ENCODE data around the gene GPC4. TPM values are rescaled to one million over a fixed set of nuclear protein-coding genes. Genes with fewer than 3 reads are reported as not detected.

Gene GPC4
- total and polyA plus RNA-seq, 2 donors (not counting 1 experiment from before 2014, with no cell fraction given), result 2.8 to 3.4 TPM

DNA sequence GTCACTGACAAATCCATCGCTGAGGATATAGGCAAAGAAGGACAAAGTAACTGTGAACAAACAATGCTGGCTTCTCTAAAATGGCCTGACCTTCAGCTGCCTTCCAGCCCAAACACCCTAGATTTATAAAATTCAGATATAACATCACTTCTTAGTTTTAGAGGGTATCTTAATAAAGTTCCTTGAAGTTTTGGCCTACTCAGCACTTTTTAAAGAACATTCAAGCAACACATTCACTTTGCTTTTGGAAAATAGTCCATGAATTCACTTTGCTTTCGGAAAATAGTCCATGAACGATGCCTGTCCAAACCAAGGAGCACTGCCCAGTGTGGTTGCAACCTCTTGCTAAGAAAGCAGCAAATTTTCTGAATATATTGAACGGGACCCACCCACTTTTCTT lies 142.1 kb downstream of the GPC4 start:
- Histone ChIP-seq H4K20me1 (ENCODE audit: control insufficient read depth, extremely low read depth, insufficient read depth, low read length) (no peaks in the 10 kb centered on the region), H2AFZ (ENCODE audit: low read length) (no peak overlapping the region), H3K9me3 (ENCODE audit: control insufficient read depth, insufficient read depth, low read depth, low read length) (no peaks in the 10 kb centered on the region), H3K79me2 (ENCODE audit: control insufficient read depth, insufficient read depth, low read length) (no peaks in the 10 kb centered on the region), H3K36me3 (ENCODE audit: control insufficient read depth, insufficient read depth, low read length) (no peaks in the 10 kb centered on the region), H3K4me3 (replicated peaks in 1 of 4; ENCODE audit: control extremely low read depth in 1 of 4, insufficient read depth in 1 of 4, low read depth in 3 of 4, low read length in 4 of 4) (no peak overlapping the region), H3K4me1 (ENCODE audit: control insufficient read depth, extremely low read depth, insufficient read depth, low read length) (no peaks in the 10 kb centered on the region), H3K9ac (ENCODE audit: insufficient read depth, low read length) (no peak overlapping the region), H3K27me3 (ENCODE audit: control insufficient read depth, insufficient read depth, low read length) (no peaks in the 10 kb centered on the region), H3K4me2 (ENCODE audit: extremely low read depth, insufficient read depth, low read length) (no peak overlapping the region), H3K27ac (ENCODE audit: insufficient read depth, low read length) (no peak overlapping the region)
- no peak for DNase-seq (ENCODE audit: low read depth in 2 of 2)
- TF ChIP-seq, protein P1, sequence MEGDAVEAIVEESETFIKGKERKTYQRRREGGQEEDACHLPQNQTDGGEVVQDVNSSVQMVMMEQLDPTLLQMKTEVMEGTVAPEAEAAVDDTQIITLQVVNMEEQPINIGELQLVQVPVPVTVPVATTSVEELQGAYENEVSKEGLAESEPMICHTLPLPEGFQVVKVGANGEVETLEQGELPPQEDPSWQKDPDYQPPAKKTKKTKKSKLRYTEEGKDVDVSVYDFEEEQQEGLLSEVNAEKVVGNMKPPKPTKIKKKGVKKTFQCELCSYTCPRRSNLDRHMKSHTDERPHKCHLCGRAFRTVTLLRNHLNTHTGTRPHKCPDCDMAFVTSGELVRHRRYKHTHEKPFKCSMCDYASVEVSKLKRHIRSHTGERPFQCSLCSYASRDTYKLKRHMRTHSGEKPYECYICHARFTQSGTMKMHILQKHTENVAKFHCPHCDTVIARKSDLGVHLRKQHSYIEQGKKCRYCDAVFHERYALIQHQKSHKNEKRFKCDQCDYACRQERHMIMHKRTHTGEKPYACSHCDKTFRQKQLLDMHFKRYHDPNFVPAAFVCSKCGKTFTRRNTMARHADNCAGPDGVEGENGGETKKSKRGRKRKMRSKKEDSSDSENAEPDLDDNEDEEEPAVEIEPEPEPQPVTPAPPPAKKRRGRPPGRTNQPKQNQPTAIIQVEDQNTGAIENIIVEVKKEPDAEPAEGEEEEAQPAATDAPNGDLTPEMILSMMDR (conservative IDR thresholded peaks at IDR 0.05 in 1 of 2, IDR thresholded peaks at IDR 0.05 in 1 of 2; ENCODE audit: low read depth in 1 of 2, low read length in 2 of 2), result no peak
- no peak for TF ChIP-seq EZH2 (IDR thresholded peaks at IDR 0.05; ENCODE audit: low read length, missing control alignments)

DNA sequence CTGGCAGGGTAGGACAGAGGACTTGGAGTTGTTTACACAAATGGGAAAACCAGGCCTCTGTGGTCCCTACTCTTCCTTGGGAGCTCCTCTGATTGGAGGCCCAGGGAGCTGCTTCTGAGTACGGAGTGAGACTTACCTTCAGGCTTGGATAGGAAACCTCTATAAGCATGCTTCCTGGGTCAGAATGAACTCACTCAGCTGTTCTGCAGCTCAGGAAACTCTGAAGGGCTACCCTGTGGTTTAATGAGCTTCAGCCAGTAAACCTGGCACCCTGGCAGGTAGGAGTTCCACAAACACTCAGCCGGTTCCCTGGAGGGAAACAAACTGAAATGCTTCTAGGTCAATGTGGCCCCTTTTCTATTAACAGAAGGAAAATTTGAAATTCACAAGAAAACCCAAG lies 146.1 kb downstream of the GPC4 start:
- no peak for DNase-seq (ENCODE audit: low read depth in 2 of 2)
- Histone ChIP-seq H3K4me3 (replicated peaks in 1 of 4; ENCODE audit: control extremely low read depth in 1 of 4, insufficient read depth in 1 of 4, low read depth in 3 of 4, low read length in 4 of 4) (no peak overlapping the region), H3K79me2 (ENCODE audit: control insufficient read depth, insufficient read depth, low read length) (no peaks in the 10 kb centered on the region), H3K4me1 (ENCODE audit: control insufficient read depth, extremely low read depth, insufficient read depth, low read length) (no peaks in the 10 kb centered on the region), H2AFZ (ENCODE audit: low read length) (no peak overlapping the region), H4K20me1 (ENCODE audit: control insufficient read depth, extremely low read depth, insufficient read depth, low read length) (no peaks in the 10 kb centered on the region), H3K9ac (ENCODE audit: insufficient read depth, low read length) (no peak overlapping the region), H3K4me2 (ENCODE audit: extremely low read depth, insufficient read depth, low read length) (no peak overlapping the region), H3K36me3 (ENCODE audit: control insufficient read depth, insufficient read depth, low read length) (no peaks in the 10 kb centered on the region), H3K27me3 (ENCODE audit: control insufficient read depth, insufficient read depth, low read length) (no peaks in the 10 kb centered on the region), H3K9me3 (ENCODE audit: control insufficient read depth, insufficient read depth, low read depth, low read length) (no peaks in the 10 kb centered on the region), H3K27ac (ENCODE audit: insufficient read depth, low read length) (no peak overlapping the region)
- no peak for TF ChIP-seq EZH2 (IDR thresholded peaks at IDR 0.05; ENCODE audit: low read length, missing control alignments)
- TF ChIP-seq, protein P1 (conservative IDR thresholded peaks at IDR 0.05 in 1 of 2, IDR thresholded peaks at IDR 0.05 in 1 of 2; ENCODE audit: low read depth in 1 of 2, low read length in 2 of 2), result no peak

DNA sequence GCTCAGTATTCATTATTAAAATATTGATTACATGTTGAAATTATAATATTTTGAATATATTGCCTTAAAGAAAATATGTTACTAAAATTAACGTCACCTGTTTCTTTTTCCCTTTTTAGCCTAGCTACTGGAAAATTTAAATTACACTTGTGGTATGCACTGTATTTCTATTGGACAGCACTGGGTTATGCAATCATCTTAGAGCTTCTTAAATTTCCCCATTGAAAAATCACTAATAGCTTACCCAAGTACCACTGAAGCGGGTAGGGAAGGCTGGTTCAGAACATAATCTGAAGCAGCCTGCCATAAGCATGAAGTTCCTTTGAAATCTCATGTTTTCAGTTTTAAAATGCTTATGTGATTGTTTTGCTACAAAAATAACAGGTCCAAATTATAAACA lies 147.7 kb downstream of the GPC4 start:
- no peak for DNase-seq (ENCODE audit: low read depth in 2 of 2)
- H3K4me3 ChIP-seq (replicated peaks in 1 of 4; ENCODE audit: control extremely low read depth in 1 of 4, insufficient read depth in 1 of 4, low read depth in 3 of 4, low read length in 4 of 4), result no peak overlapping the region
- H3K27me3 ChIP-seq (ENCODE audit: control insufficient read depth, insufficient read depth, low read length), result no peaks in the 10 kb centered on the region
- no peaks in the 10 kb centered on the region for H4K20me1 ChIP-seq (ENCODE audit: control insufficient read depth, extremely low read depth, insufficient read depth, low read length)
- H3K4me1 ChIP-seq (ENCODE audit: control insufficient read depth, extremely low read depth, insufficient read depth, low read length), result no peaks in the 10 kb centered on the region
- H3K4me2 ChIP-seq (ENCODE audit: extremely low read depth, insufficient read depth, low read length), result no peak overlapping the region
- no peaks in the 10 kb centered on the region for H3K79me2 ChIP-seq (ENCODE audit: control insufficient read depth, insufficient read depth, low read length)
- H2AFZ ChIP-seq (ENCODE audit: low read length), result no peak overlapping the region
- TF ChIP-seq, protein P1 (conservative IDR thresholded peaks at IDR 0.05 in 1 of 2, IDR thresholded peaks at IDR 0.05 in 1 of 2; ENCODE audit: low read depth in 1 of 2, low read length in 2 of 2), result no peak
- no peak for TF ChIP-seq EZH2 (IDR thresholded peaks at IDR 0.05; ENCODE audit: low read length, missing control alignments)
- H3K9me3 ChIP-seq (ENCODE audit: control insufficient read depth, insufficient read depth, low read depth, low read length), result no peaks in the 10 kb centered on the region
- H3K27ac ChIP-seq (ENCODE audit: insufficient read depth, low read length), result no peak overlapping the region
- H3K9ac ChIP-seq (ENCODE audit: insufficient read depth, low read length), result no peak overlapping the region
- H3K36me3 ChIP-seq (ENCODE audit: control insufficient read depth, insufficient read depth, low read length), result no peaks in the 10 kb centered on the region

Measured in fibroblast of lung (primary cell).